ENCODE measurements around the gene WARS2.

DNA sequence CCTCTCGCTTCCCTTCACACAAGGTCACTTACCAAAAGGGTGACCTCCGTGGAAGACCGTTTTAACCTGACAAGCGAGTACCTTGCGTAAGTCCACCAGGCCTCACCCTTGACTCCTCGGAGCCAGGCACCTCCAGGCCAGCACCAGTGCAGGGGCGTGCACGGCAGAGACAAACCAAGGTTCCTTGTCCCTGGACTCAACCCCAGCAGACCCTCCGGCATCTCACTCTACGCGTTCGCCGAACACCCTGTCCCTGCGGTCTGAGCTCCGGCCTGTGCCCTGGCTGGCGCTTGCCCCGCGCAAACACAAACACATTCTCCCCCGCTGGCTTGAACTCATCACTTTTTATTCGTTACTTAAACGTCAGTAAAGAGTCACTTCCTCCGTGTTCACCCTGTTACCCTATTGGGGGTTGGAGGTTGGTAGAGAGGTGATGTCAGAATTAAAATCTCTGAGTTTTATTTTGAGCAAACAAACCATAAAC lies 156.9 kb downstream of the WARS2 start:
- TF ChIP-seq CTCF (IDR thresholded peaks at IDR 0.05) (no peak), EZH2phosphoT487 (IDR thresholded peaks at IDR 0.05) (no peak)

Measured in neural progenitor cell (in vitro differentiated cells).